OCI-LY7 (cell line): ENCODE data around the gene TMEM214.

Experiments used
- CTCF ChIP-seq: fragments of 200-600 bp; sonication (generic); conservative IDR thresholded peaks from 2 replicates; pipeline ENCODE4 v1.5.1; 2014; ENCODE audit warnings: mild to moderate bottlenecking, antibody characterized with exemption, low read length, moderate library complexity, mixed read lengths
- EZH2phosphoT487 ChIP-seq: fragments of 200-600 bp; sonication (generic); IDR thresholded peaks from 2 replicates; pipeline ENCODE4 v1.6.1; 2018; ENCODE audit warnings: low read depth, borderline replicate concordance, mild to moderate bottlenecking, mixed run types, antibody characterized with exemption, low read length, moderate library complexity, mixed read lengths

GRCh38 chr2:27033253-27033852 lies 588 bp downstream of the TMEM214 start:
- no peak for TF ChIP-seq CTCF
- no peak for TF ChIP-seq EZH2phosphoT487
